WTC11 (cell line): ENCODE data around the gene SLC49A3. TPM values are rescaled to one million over a fixed set of nuclear protein-coding genes. Genes with fewer than 3 reads are reported as not detected.

Source experiments
- ARID4B ChIP-seq: sonication (generic); formaldehyde crosslinking; IDR thresholded peaks from 2 replicates; pipeline ENCODE4 v1.8.0; 2023; ENCODE audit warnings: missing genetic modification reagents, mild to moderate bottlenecking, borderline replicate concordance
- ATF1 ChIP-seq: sonication (generic); formaldehyde crosslinking; IDR thresholded peaks from 2 replicates; pipeline ENCODE4 v1.8.1; 2023; ENCODE audit warnings: mild to moderate bottlenecking, moderate library complexity, missing genetic modification reagents
- ATF3 ChIP-seq: sonication (generic); formaldehyde crosslinking; conservative IDR thresholded peaks from 2 replicates; pipeline ENCODE4 v1.8.1; 2022; ENCODE audit warnings: mild to moderate bottlenecking, missing genetic modification reagents
- CBFB ChIP-seq: sonication (generic); formaldehyde crosslinking; IDR thresholded peaks from 2 replicates; pipeline ENCODE4 v1.8.1; 2022; ENCODE audit warnings: mild to moderate bottlenecking, low read depth, missing genetic modification reagents
- CREM ChIP-seq: sonication (generic); formaldehyde crosslinking; IDR thresholded peaks from 2 replicates; pipeline ENCODE4 v1.8.1; 2022; ENCODE audit warnings: mild to moderate bottlenecking, missing genetic modification reagents, moderate library complexity
- CTCF ChIP-seq: fragments of 200-600 bp; IDR thresholded peaks from 2 replicates; pipeline ENCODE4 v1.8.0; 2022; ENCODE audit warnings: antibody characterized with exemption
- ELF4 ChIP-seq: sonication (generic); formaldehyde crosslinking; IDR thresholded peaks from 2 replicates; pipeline ENCODE4 v1.8.1; 2022; ENCODE audit warnings: low read depth, mild to moderate bottlenecking, moderate library complexity, missing genetic modification reagents
- ETV6 ChIP-seq: sonication (generic); formaldehyde crosslinking; IDR thresholded peaks from 2 replicates; pipeline ENCODE4 v1.8.1; 2022; ENCODE audit warnings: mild to moderate bottlenecking, missing genetic modification reagents
- FOXJ3 ChIP-seq: sonication (generic); formaldehyde crosslinking; IDR thresholded peaks from 2 replicates; pipeline ENCODE4 v1.9.0; 2021; ENCODE audit warnings: missing genetic modification reagents, mild to moderate bottlenecking, borderline replicate concordance
- FOXK1 ChIP-seq: sonication (generic); formaldehyde crosslinking; IDR thresholded peaks from 2 replicates; pipeline ENCODE4 v1.8.0; 2022; ENCODE audit warnings: mild to moderate bottlenecking, moderate library complexity, missing genetic modification reagents
- KAT7 ChIP-seq: sonication (generic); formaldehyde crosslinking; IDR thresholded peaks from 2 replicates; pipeline ENCODE4 v1.8.1; 2023; ENCODE audit warnings: missing genetic modification reagents, mild to moderate bottlenecking, borderline replicate concordance
- OVOL2 ChIP-seq: fragments of 250-450 bp; sonication (Bioruptor Pico); IDR thresholded peaks from 2 replicates; pipeline ENCODE4 v1.9.0; 2021; ENCODE audit warnings: mild to moderate bottlenecking, borderline replicate concordance
- PRDM15 ChIP-seq: sonication (generic); formaldehyde crosslinking; IDR thresholded peaks from 2 replicates; pipeline ENCODE4 v1.8.0; 2022; ENCODE audit warnings: missing genetic modification reagents
- PRRX2 ChIP-seq: fragments of 250-450 bp; sonication (Bioruptor Pico); IDR thresholded peaks from 2 replicates; pipeline ENCODE4 v1.8.0; 2021; ENCODE audit warnings: mild to moderate bottlenecking
- RORB ChIP-seq: fragments of 250-450 bp; sonication (Bioruptor Pico); IDR thresholded peaks from 2 replicates; pipeline ENCODE4 v1.9.0; 2021; ENCODE audit warnings: mild to moderate bottlenecking
- SOX15 ChIP-seq: fragments of 250-450 bp; sonication (Bioruptor Pico); IDR thresholded peaks from 2 replicates; pipeline ENCODE4 v1.9.0; 2021; ENCODE audit warnings: mild to moderate bottlenecking
- TEAD4 ChIP-seq: sonication (generic); formaldehyde crosslinking; IDR thresholded peaks from 2 replicates; pipeline ENCODE4 v1.8.0; 2022; ENCODE audit warnings: mild to moderate bottlenecking, missing genetic modification reagents
- ZNF138 ChIP-seq: sonication (generic); formaldehyde crosslinking; conservative IDR thresholded peaks from 2 replicates; pipeline ENCODE4 v1.8.1; 2022; ENCODE audit warnings: mild to moderate bottlenecking, moderate library complexity, missing genetic modification reagents
- ZNF232 ChIP-seq: sonication (generic); formaldehyde crosslinking; IDR thresholded peaks from 2 replicates; pipeline ENCODE4 v1.8.0; 2022; ENCODE audit warnings: mild to moderate bottlenecking, missing genetic modification reagents
- ZNF416 ChIP-seq: fragments of 250-450 bp; sonication (Bioruptor Pico); IDR thresholded peaks from 2 replicates; pipeline ENCODE4 v1.9.0; 2021; ENCODE audit warnings: mild to moderate bottlenecking, inconsistent platforms
- ZNF671 ChIP-seq: fragments of 250-450 bp; sonication (Bioruptor Pico); IDR thresholded peaks from 2 replicates; pipeline ENCODE4 v1.8.0; 2021; ENCODE audit warnings: mild to moderate bottlenecking
- total RNA-seq: library from RNA; stranded (reverse); gene quantifications from 3 replicates; pipeline ENCODE4 v1.2.3, GENCODE V29; 2021
- TF ChIP-seq, protein P1 (sequence below): sonication (generic); formaldehyde crosslinking; IDR thresholded peaks from 2 replicates; pipeline ENCODE4 v1.8.1; 2023; ENCODE audit warnings: mild to moderate bottlenecking, moderate library complexity, missing genetic modification reagents
- TF ChIP-seq, protein P2 (sequence below): fragments of 250-450 bp; sonication (Bioruptor Pico); IDR thresholded peaks from 2 replicates; pipeline ENCODE4 v2.1.2; 2022; ENCODE audit warnings: mild to moderate bottlenecking, moderate library complexity
- TF ChIP-seq, protein P3 (sequence below): sonication (generic); formaldehyde crosslinking; IDR thresholded peaks from 2 replicates; pipeline ENCODE4 v1.8.1; 2022; ENCODE audit warnings: low read depth, missing genetic modification reagents, borderline replicate concordance

Gene SLC49A3
- total RNA-seq, 1 experiment from 2014 or later = 5.8 TPM

DNA sequence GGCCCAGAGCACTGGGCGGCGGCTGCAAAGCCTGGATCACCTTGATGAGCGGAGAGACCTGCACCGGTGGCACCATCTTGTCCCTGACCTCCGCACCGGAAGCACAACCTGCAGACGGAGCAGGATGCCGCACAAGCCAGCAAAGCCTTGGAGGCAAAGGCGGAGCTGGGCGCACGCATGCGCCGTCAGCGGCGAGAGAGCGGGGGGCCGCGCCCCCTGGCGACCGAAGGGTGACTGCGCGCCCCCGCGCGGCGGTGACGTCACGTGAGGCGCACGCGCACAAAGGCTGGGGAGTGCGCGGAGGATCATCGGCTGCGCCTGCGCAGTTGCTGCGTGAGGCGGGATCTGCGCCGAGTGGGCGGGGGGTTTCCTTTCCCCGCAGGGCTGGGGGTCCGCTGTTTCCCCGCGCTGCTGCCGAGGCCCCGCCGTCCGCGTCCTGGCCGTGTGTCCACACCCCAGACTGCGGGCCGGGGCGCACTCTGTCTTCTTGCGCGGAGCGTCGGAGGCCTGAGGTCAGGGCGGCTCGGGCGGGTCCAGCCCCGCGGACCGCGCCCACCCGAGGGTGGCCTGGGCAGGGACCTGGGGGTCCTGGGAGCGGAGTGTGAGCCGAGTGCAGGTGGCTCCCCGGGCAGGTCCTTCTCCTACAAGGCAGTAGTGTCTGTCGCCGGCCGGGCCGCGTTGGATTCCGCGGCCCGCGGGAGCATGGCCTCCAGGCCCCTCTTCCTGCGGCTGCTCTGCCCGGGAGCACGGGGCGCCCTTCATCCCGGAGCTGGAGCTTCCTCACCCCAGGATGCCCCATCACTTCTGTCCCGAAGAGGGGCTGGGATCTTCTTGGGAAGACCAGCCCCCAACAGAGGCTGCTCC is 14.5 kb downstream of the SLC49A3 start, which contains the start of the genes ATP5ME and MYL5 (continued):
- TF ChIP-seq CBFB (peak; percentile 86; the same call in 1 of the 2 replicates), CTCF (peak; percentile 94), ZNF138 (CRISPR knock-in tag) (no peak), FOXJ3 (CRISPR knock-in tag) (no peak), ATF3 (CRISPR knock-in tag) (no peak), ARID4B (CRISPR knock-in tag) (peak; percentile 67; the same call in 1 of the 2 replicates), PRRX2 (CRISPR knock-in tag) (no peak), PRDM15 (no peak), RORB (CRISPR knock-in tag) (no peak), ETV6 (CRISPR knock-in tag) (peak; percentile 63), ZNF416 (CRISPR knock-in tag) (0 out of 2 replicates have a peak, but pooled peaks have one; percentile 4), TEAD4 (CRISPR knock-in tag) (no peak), FOXK1 (CRISPR knock-in tag) (peak; percentile 98), ZNF232 (peak; percentile 88), KAT7 (CRISPR knock-in tag) (0 out of 2 replicates have a peak, but pooled peaks have one; percentile 13), CREM (CRISPR knock-in tag) (peak; percentile 93), ATF1 (CRISPR knock-in tag) (0 out of 2 replicates have a peak, but pooled peaks have one; percentile 52), ZNF671 (CRISPR knock-in tag) (no peak), ELF4 (CRISPR knock-in tag) (0 out of 2 replicates have a peak, but pooled peaks have one; percentile 50), OVOL2 (CRISPR knock-in tag) (no peak), SOX15 (no peak)
- TF ChIP-seq, protein P1, sequence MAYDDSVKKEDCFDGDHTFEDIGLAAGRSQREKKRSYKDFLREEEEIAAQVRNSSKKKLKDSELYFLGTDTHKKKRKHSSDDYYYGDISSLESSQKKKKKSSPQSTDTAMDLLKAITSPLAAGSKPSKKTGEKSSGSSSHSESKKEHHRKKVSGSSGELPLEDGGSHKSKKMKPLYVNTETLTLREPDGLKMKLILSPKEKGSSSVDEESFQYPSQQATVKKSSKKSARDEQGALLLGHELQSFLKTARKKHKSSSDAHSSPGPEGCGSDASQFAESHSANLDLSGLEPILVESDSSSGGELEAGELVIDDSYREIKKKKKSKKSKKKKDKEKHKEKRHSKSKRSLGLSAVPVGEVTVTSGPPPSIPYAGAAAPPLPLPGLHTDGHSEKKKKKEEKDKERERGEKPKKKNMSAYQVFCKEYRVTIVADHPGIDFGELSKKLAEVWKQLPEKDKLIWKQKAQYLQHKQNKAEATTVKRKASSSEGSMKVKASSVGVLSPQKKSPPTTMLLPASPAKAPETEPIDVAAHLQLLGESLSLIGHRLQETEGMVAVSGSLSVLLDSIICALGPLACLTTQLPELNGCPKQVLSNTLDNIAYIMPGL (CRISPR knock-in tag) = peak; percentile 88
- TF ChIP-seq, protein P2, sequence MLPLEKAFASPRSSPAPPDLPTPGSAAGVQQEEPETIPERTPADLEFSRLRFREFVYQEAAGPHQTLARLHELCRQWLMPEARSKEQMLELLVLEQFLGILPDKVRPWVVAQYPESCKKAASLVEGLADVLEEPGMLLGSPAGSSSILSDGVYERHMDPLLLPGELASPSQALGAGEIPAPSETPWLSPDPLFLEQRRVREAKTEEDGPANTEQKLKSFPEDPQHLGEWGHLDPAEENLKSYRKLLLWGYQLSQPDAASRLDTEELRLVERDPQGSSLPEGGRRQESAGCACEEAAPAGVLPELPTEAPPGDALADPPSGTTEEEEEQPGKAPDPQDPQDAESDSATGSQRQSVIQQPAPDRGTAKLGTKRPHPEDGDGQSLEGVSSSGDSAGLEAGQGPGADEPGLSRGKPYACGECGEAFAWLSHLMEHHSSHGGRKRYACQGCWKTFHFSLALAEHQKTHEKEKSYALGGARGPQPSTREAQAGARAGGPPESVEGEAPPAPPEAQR (CRISPR knock-in tag) = no peak
- TF ChIP-seq, protein P3, sequence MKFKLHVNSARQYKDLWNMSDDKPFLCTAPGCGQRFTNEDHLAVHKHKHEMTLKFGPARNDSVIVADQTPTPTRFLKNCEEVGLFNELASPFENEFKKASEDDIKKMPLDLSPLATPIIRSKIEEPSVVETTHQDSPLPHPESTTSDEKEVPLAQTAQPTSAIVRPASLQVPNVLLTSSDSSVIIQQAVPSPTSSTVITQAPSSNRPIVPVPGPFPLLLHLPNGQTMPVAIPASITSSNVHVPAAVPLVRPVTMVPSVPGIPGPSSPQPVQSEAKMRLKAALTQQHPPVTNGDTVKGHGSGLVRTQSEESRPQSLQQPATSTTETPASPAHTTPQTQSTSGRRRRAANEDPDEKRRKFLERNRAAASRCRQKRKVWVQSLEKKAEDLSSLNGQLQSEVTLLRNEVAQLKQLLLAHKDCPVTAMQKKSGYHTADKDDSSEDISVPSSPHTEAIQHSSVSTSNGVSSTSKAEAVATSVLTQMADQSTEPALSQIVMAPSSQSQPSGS (CRISPR knock-in tag) = peak; percentile 72; the same call in 1 of the 2 replicates
